ENCODE data around the gene PDSS2. TPM values are rescaled to one million over a fixed set of nuclear protein-coding genes. Genes with fewer than 3 reads are reported as not detected.

Gene PDSS2
- total RNA-seq, 1 experiment from 2014 or later = 14.8 TPM

DNA sequence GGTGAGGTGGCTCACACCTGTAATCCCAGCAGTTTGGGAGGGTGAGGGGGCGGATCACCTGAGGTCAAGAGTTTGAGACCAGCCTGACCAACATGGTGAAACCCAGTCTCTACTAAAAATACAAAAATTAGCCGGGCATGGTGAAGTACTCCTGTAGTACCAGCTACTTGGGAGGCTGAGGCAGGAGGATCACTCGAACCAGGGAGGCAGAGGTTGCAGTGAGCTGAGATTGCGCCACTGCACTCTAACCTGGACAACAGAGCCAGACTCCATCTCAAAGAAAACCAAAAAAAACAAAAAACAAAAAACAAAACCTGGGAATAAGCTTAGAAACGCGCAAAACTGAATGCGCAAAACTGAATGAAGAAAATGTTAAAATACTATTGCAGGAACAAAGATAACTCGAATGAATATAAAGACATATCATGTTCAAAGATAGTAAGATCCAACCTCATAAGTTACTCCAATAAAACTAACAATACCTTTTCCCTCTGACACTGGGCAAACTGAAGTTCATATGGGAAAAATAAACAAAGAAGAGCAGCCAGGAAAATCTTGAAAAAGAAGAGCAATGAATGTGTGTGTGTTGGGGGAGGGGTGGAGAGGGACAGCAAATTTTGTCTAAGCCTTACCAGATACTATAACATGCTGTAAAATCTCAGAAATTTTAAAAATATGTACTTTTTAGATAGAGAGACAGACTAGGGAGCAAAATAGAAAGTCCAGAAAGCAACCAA, 243.0 kb downstream of the PDSS2 start:
- intact Hi-C loops (cut with micrococcal nuclease; ENCODE audit: unreplicated experiment) = no loop called here
- CTCF ChIA-PET = interaction anchor here (0.6 kb wide), 1 partner anchor 19 kb away, joined by 4 read pairs; no protein-coding TSS in a partner anchor
- no peak overlapping the region for H3K27ac Mint-ChIP-seq (ENCODE audit: unreplicated experiment)
- no TSS peak for BruUV-seq (replicated peaks)
- H3K36me3 Mint-ChIP-seq (ENCODE audit: insufficient read depth, unreplicated experiment) = no peaks in the 10 kb centered on the region
- no peak overlapping the region for H3K4me3 Mint-ChIP-seq (ENCODE audit: low read depth, unreplicated experiment)
- DNase-seq = no peak
- no peaks in the 10 kb centered on the region for H3K27me3 Mint-ChIP-seq (ENCODE audit: unreplicated experiment)
- H3K9me3 Mint-ChIP-seq (ENCODE audit: low read depth, unreplicated experiment) = no peaks in the 10 kb centered on the region
- TF ChIP-seq, protein P1, sequence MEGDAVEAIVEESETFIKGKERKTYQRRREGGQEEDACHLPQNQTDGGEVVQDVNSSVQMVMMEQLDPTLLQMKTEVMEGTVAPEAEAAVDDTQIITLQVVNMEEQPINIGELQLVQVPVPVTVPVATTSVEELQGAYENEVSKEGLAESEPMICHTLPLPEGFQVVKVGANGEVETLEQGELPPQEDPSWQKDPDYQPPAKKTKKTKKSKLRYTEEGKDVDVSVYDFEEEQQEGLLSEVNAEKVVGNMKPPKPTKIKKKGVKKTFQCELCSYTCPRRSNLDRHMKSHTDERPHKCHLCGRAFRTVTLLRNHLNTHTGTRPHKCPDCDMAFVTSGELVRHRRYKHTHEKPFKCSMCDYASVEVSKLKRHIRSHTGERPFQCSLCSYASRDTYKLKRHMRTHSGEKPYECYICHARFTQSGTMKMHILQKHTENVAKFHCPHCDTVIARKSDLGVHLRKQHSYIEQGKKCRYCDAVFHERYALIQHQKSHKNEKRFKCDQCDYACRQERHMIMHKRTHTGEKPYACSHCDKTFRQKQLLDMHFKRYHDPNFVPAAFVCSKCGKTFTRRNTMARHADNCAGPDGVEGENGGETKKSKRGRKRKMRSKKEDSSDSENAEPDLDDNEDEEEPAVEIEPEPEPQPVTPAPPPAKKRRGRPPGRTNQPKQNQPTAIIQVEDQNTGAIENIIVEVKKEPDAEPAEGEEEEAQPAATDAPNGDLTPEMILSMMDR (IDR thresholded peaks at IDR 0.05; ENCODE audit: unreplicated experiment) = no peak
- H3K4me1 Mint-ChIP-seq (ENCODE audit: low read depth, unreplicated experiment) = no peaks in the 10 kb centered on the region

DNA sequence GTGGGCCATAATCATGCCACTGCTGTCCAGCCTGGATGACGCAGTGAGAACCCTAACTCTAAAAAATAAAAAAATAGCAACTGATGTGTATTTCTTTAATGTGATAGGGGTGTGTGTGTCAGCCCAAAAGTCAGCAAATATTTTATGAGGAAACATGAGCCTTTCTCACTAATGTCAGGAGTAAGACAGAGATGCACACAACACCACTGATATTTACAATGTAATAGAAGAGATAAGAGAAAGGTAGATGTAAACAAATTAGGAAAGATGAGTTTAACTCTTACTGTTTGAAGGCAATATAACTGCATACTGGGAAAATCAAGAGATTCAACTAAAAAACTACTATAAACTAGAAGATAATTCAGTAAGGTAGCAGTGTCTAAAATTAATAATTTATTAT, 244.0 kb downstream of the PDSS2 start:
- no TSS peak for BruUV-seq (replicated peaks)
- H3K4me1 Mint-ChIP-seq (ENCODE audit: low read depth, unreplicated experiment) = no peaks in the 10 kb centered on the region
- TF ChIP-seq, protein P1 (IDR thresholded peaks at IDR 0.05; ENCODE audit: unreplicated experiment) = no peak
- CTCF ChIA-PET = no interaction called here
- H3K27me3 Mint-ChIP-seq (ENCODE audit: unreplicated experiment) = no peaks in the 10 kb centered on the region
- intact Hi-C loops (cut with micrococcal nuclease; ENCODE audit: unreplicated experiment) = no loop called here
- H3K27ac Mint-ChIP-seq (ENCODE audit: unreplicated experiment) = no peak overlapping the region
- H3K4me3 Mint-ChIP-seq (ENCODE audit: low read depth, unreplicated experiment) = no peak overlapping the region
- no peaks in the 10 kb centered on the region for H3K36me3 Mint-ChIP-seq (ENCODE audit: insufficient read depth, unreplicated experiment)
- no peak for DNase-seq
- H3K9me3 Mint-ChIP-seq (ENCODE audit: low read depth, unreplicated experiment) = no peaks in the 10 kb centered on the region

DNA sequence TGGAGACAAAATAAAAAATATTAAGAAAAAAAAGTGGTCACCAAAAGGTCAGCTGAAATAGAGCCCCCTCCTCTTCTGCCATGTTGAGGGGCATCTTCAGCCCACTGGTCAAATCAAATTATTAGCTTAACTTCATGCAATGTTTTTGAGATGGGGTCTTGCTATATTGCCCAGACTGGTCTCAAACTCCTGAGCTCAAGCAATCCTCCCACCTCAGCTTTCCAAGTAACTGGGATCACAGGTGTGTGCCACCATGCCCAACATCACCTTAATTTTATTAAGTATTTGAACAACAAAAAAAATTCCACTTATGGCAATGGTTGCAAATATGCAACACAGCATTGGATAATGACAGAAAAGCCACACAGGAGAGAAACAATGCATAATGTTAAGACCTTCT, 244.7 kb downstream of the PDSS2 start:
- no peaks in the 10 kb centered on the region for H3K9me3 Mint-ChIP-seq (ENCODE audit: low read depth, unreplicated experiment)
- CTCF ChIA-PET = no interaction called here

DNA sequence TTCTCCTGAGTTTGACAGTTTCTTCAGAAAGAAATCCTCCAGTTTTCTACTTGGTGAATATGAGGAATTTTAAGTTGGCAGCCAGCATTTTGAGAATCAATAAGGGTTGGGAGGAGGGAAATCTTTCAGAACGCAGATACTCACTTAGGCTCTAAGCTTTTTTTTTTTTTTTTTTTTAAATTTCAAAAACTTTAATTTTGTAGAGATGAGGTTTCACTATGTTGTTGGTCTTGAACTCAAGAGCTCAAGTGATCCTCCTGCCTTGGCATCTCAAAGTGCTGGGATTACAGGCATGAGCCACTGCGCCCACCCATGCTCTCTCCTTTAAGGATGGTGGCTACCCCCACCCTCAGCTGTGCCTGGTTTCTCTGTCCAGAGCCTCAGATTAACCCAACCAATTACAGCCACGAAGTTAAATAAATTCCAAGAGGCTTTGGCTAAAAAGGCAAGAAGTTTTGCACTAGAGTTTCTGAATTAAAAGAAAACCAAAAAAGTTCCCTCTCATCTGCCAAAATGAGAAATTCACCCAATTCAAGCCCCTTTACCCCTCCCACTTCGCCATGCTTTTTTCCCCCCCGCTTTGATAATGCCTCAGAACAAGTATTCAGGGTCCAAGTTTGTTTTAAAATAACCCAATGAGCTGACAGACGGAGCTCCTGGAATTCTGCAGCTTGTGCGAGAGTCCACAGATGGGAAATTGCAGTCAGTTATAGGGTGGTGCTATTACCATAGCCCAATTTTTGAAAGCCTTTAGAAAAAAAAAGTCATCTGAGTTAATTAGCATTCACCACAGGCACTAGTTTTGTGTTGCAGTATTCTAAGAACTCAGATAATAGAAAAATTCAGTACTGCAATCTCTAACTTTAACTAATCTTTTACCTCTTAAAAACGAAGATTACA, 249.7 kb downstream of the PDSS2 start:
- Mint-ChIP-seq H3K27me3 (ENCODE audit: unreplicated experiment) (no peaks in the 10 kb centered on the region), H3K9me3 (ENCODE audit: low read depth, unreplicated experiment) (peaks cover under 1% of the 10 kb centered on the region), H3K4me3 (ENCODE audit: low read depth, unreplicated experiment) (no peak overlapping the region), H3K27ac (ENCODE audit: unreplicated experiment) (no peak overlapping the region), H3K36me3 (ENCODE audit: insufficient read depth, unreplicated experiment) (no peaks in the 10 kb centered on the region), H3K4me1 (ENCODE audit: low read depth, unreplicated experiment) (no peaks in the 10 kb centered on the region)
- intact Hi-C loops (cut with micrococcal nuclease; ENCODE audit: unreplicated experiment) = no loop called here
- no TSS peak for BruUV-seq (replicated peaks)
- DNase-seq = no peak
- CTCF ChIA-PET = interaction anchor here (0.6 to 0.7 kb wide), 2 partner anchors 244 to 1677 kb away, joined by 3 to 6 read pairs; no protein-coding TSS in a partner anchor
- TF ChIP-seq, protein P1 (IDR thresholded peaks at IDR 0.05; ENCODE audit: unreplicated experiment) = no peak

More for the DNA sequence above, 244.7 kb downstream of the PDSS2 start:
- DNase-seq = no peak
- TF ChIP-seq, protein P1 (IDR thresholded peaks at IDR 0.05; ENCODE audit: unreplicated experiment) = no peak
- Mint-ChIP-seq H3K4me3 (ENCODE audit: low read depth, unreplicated experiment) (no peak overlapping the region), H3K36me3 (ENCODE audit: insufficient read depth, unreplicated experiment) (no peaks in the 10 kb centered on the region), H3K27ac (ENCODE audit: unreplicated experiment) (no peak overlapping the region), H3K27me3 (ENCODE audit: unreplicated experiment) (no peaks in the 10 kb centered on the region), H3K4me1 (ENCODE audit: low read depth, unreplicated experiment) (no peaks in the 10 kb centered on the region)
- no TSS peak for BruUV-seq (replicated peaks)
- intact Hi-C loops (cut with micrococcal nuclease; ENCODE audit: unreplicated experiment) = no loop called here
